GM18505 (cell line): ENCODE data around the gene DGKG.

Experiments
- ATAC-seq: cut with Tn5 transposase; IDR thresholded peaks from one replicate; pipeline ENCODE4 v1.9.1; 2021; ENCODE audit not compliant: unreplicated experiment
- POLR2A ChIP-seq: IDR thresholded peaks from 4 replicates; pipeline ENCODE4 v1.6.1; 2011; ENCODE audit warnings: borderline replicate concordance; ENCODE audit not compliant: insufficient read depth, insufficient read length; ENCODE audit errors: extremely low read depth

Gene DGKG

GRCh38 chr3:186207515-186207914 is 154.5 kb downstream of the DGKG start:
- TF ChIP-seq POLR2A: no peak
- no peak for ATAC-seq

DNA sequence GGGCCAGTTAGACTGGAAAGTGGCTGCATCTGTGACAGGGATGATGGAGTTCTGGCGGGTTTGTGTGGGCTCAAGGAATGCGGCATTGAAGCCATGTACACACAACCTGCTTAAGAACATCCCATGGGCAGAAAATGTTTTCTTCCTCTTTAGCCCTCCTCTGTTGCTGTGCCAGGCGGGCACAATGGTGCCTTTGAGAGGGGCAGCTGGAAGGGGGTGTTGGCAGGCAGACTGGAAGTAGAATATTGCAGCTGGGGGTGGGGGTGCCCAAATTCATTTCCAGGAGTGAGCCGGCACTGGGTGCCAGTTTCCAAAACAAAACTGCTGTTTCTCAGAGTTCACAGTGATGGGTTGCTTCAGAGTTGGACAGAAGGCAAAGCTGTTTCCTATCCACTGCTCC is 161.3 kb downstream of the DGKG start:
- ATAC-seq: no peak
- TF ChIP-seq POLR2A: no peak

GRCh38 chr3:186198442-186198841 is 163.6 kb downstream of the DGKG start:
- no peak for TF ChIP-seq POLR2A
- ATAC-seq: no peak

GRCh38 chr3:186194451-186194811 is 167.6 kb downstream of the DGKG start:
- TF ChIP-seq POLR2A: no peak
- no peak for ATAC-seq

GRCh38 chr3:186193534-186194450 is 168.2 kb downstream of the DGKG start:
- no peak for ATAC-seq

DNA sequence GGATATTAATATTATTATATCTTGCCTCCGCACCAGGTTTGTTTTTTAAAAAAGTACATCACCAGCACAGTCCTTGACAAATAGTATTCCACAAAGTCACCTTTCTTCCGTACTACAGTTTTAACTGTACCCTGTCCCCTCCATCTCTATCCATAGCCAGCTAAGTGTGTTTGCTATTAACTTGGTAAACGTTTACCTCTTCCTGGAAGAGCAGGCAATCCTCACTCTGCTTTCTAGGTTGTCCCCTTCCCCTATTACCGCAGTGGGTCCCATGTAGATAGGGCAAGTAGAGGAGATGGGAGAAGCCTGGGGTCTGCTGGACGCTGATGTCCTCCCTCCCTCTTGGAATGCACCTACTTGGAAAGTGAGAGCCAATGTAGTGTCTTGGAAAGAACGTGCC is 169.2 kb downstream of the DGKG start:
- no peak for TF ChIP-seq POLR2A

More at GRCh38 chr3:186193534-186194450, 168.2 kb downstream of the DGKG start:
- TF ChIP-seq POLR2A: no peak

DNA sequence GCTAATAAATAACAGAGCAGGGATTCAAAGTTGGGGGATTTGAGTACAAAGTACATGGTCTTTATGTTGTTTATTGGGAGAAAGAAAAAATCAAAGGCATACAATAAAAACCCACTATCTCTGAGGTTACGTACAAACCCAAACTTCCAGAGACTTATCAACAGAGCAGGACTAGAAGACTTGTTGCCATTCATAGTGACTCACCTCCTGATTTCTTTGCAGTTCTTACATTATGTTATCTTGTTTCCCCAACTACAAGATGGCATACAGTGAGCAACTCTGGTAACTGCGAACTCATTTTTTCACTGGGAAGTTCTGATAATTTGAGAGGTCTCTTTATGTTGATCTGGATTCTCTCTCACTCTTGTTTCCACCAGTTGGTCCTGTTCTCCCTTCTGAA is 172.5 kb downstream of the DGKG start:
- ATAC-seq: no peak
- no peak for TF ChIP-seq POLR2A

More for the DNA sequence above, 169.2 kb downstream of the DGKG start:
- ATAC-seq: no peak

DNA sequence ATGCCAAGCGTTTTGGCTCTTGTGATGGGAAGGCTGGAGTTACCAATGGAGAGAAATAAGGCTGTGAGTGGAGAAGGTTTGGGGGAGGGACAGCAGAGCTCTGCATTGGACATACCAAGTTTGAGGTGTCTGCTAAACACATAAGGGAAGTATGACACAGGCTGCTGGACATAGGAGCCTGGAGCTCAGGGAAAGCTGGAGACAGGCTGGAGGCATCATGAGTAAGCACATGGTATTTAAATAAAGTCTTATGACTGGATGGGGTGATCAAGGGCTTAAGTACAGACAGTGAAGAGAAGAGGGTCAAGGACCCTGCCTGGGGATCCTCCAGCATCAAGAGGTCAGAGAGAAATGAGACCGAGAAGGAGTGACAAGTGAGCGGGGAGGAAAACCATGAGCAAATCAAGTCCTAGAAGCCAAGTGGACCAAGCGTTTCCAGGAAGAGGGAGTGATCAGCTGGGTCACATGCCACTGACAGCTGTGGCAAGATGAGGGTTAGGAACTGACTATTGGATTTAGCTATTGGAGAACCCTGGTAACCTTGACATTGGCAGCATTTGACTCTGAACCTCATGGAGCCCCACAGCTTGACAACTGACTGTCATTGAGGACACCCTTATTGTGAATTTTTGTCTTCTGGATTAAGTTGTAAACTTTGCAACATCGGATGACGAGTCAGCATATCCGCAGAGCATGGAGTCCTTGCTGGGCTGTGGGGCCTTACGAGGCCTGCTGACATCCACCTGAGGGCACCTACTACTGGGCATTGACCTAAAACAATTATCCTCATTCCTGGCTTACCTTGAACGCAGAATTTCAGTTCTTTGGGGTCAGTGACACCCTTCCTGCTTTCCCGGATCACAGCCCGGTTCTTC is 174.4 kb downstream of the DGKG start:
- no peak for ATAC-seq
- no peak for TF ChIP-seq POLR2A

- no peak for ATAC-seq
These were observed 176.7 kb downstream of the DGKG start for GRCh38 chr3:186185194-186185787.

DNA sequence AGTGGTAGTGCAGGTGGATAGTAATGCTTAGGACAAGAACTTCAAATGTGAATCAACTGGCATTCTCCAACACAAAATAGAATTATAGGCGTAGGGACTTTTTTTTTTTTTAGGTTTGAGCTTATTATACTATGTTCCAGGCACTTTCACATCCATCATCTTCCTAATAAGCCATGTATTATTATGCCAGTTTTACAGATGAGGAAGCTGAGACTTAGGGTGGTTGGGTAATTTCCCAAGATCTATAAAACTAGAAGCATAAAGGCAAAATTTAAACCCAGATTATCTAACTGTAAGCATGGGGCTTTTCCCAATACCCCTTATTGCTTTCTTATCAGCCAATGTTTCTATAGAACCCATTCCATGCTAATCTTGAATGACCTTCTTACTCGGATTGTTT is 178.0 kb downstream of the DGKG start:
- no peak for ATAC-seq
- no peak for TF ChIP-seq POLR2A

More at GRCh38 chr3:186185194-186185787, 176.7 kb downstream of the DGKG start:
- no peak for TF ChIP-seq POLR2A

- no peak for ATAC-seq
These were observed 179.2 kb downstream of the DGKG start for GRCh38 chr3:186182850-186183249.

GRCh38 chr3:186181901-186182300 is 180.1 kb downstream of the DGKG start:
- TF ChIP-seq POLR2A: no peak
- ATAC-seq: no peak

More at GRCh38 chr3:186182850-186183249, 179.2 kb downstream of the DGKG start:
- TF ChIP-seq POLR2A: no peak

- ATAC-seq: no peak
- no peak for TF ChIP-seq POLR2A
These were observed 181.0 kb downstream of the DGKG start for GRCh38 chr3:186180891-186181481.

DNA sequence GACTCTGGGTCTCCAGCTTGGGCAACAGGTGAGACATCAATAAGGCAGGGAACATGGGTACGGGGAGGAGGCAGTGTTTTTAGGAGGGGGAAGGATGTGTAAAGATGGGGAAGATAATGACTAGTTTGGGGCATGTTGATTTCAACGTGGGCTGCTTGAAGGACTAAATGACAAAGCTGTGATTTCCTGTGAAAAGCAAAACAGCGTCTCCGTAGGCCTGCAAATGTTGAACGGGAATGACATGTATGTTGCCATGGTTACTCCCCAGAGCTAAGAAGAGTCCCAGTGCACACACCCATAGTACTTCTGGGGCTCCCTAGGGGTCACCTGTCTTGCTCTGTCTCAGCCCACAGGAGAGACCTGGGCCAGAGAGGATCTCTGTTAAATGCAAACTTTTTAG is 181.9 kb downstream of the DGKG start:
- no peak for TF ChIP-seq POLR2A
- no peak for ATAC-seq

- TF ChIP-seq POLR2A: no peak
- ATAC-seq: no peak
These were observed 183.6 kb downstream of the DGKG start for GRCh38 chr3:186178412-186178811.
